OCI-LY3 (cell line): ENCODE results near the gene NEU2.

Source experiments
- CTCF ChIP-seq: fragments of 200-600, 300-600 bp; sonication (generic); IDR thresholded peaks from 2 replicates; pipeline ENCODE4 v1.5.1; 2014; ENCODE audit warnings: antibody characterized with exemption, low read length, low read depth
- EZH2phosphoT487 ChIP-seq: fragments of 200-600 bp; shearing (Covaris generic); IDR thresholded peaks from 2 replicates; pipeline ENCODE4 v1.6.1; 2018; ENCODE audit warnings: antibody characterized with exemption, mixed run types, low read depth

DNA sequence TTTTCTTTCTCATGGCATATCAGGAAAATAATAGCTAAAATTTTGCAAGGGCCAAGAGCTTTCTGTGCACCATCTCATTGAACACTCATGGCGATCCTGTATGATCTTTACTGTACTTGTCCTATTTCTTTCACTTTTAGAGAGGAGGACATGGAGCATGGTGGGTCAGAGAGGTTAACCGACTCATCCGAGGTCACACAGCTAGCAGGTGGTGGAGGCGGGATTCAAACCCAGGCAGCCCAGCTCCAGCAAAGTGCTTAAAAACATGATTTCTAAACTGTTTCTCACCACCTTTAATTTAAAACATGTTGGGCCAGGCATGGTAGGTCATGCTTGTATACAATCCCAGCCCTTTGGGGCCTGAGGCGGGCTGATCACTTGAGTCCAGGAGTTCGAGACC is 25.8 kb upstream of the NEU2 start:
- TF ChIP-seq CTCF (no peak), EZH2phosphoT487 (no peak)
